WTC11 (cell line): ENCODE results near the gene PSMF1. TPM values are rescaled to one million over a fixed set of nuclear protein-coding genes. Genes with fewer than 3 reads are reported as not detected.

Experiments used
- total RNA-seq: library from RNA; stranded (reverse); gene quantifications from 3 replicates; pipeline ENCODE4 v1.2.3, GENCODE V29; 2021

Gene PSMF1
- total RNA-seq, 1 experiment from 2014 or later, result 113 TPM

Other genes with a start within 250 kb of the PSMF1 start
- gene ANGPT4, start 202.3 kb upstream of the PSMF1 start, total RNA-seq, result 0.20 to 0.32 TPM (median 0.25 TPM) in 3 replicates
- gene RSPO4, start 116.3 kb upstream of the PSMF1 start, total RNA-seq, result 4.5 to 9.0 TPM (median 8.5 TPM) in 3 replicates
- 7.3 to 10.9 TPM (median 8.4 TPM) in 3 replicates for gene TMEM74B, start 66.4 kb downstream of the PSMF1 start, total RNA-seq
- 0.11 to 0.22 TPM in 2 of 3 replicates, not detected in the other for gene C20orf202, start 84.9 kb downstream of the PSMF1 start, total RNA-seq
- gene RAD21L1, start 107.4 kb downstream of the PSMF1 start, total RNA-seq, result 0.62 to 0.77 TPM (median 0.73 TPM) in 3 replicates
- 3.5 to 4.4 TPM (median 3.6 TPM) in 3 replicates for gene SNPH, start 147.7 kb downstream of the PSMF1 start, total RNA-seq
- gene SDCBP2, start 210.5 kb downstream of the PSMF1 start, total RNA-seq, result 2.5 to 3.3 TPM (median 2.6 TPM) in 3 replicates